ENCODE measurements around the gene PTPRK.

- TF ChIP-seq FOXA1 (IDR thresholded peaks at IDR 0.05) (no peak), CTCF (IDR thresholded peaks at IDR 0.05; ENCODE audit: low read depth, low read length, missing input control) (no peak), RAD21 (IDR thresholded peaks at IDR 0.05) (no peak), REST (IDR thresholded peaks at IDR 0.05) (no peak), GABPA (IDR thresholded peaks at IDR 0.05 in 1 of 2, conservative IDR thresholded peaks at IDR 0.05 in 1 of 2) (no peak), ATF3 (IDR thresholded peaks at IDR 0.05) (no peak), TAF1 (conservative IDR thresholded peaks at IDR 0.05) (no peak), YY1 (IDR thresholded peaks at IDR 0.05) (no peak), MAX (IDR thresholded peaks at IDR 0.05) (no peak), ZBTB33 (IDR thresholded peaks at IDR 0.05) (no peak), SP1 (IDR thresholded peaks at IDR 0.05) (no peak)
Measured at GRCh38 chr6:127990074-127990473, 530.3 kb downstream of the PTPRK start.

Measured in liver (tissue), 3 donors.